SU-DHL-6 (cell line): ENCODE results near the gene MNT.

Experiments
- CTCF ChIP-seq: fragments of 200-600 bp; sonication (generic); IDR thresholded peaks from one replicate; pipeline ENCODE4 v1.5.1; 2017; ENCODE audit warnings: antibody characterized with exemption, mild to moderate bottlenecking, low read length, moderate library complexity; ENCODE audit not compliant: insufficient read depth, poor library complexity, severe bottlenecking
- EZH2phosphoT487 ChIP-seq: fragments of 200-600 bp; sonication (generic), shearing (Covaris generic); conservative IDR thresholded peaks from 2 replicates; pipeline ENCODE4 v1.6.1; 2018; ENCODE audit warnings: mild to moderate bottlenecking, antibody characterized with exemption, low read length, moderate library complexity, mixed read lengths

GRCh38 chr17:2337544-2338314 is 63.1 kb downstream of the MNT start:
- TF ChIP-seq CTCF (no peak), EZH2phosphoT487 (no peak)
